Caki2 (cell line): Measurements from ENCODE around the gene OR5T2. TPM values are rescaled to one million over a fixed set of nuclear protein-coding genes. Genes with fewer than 3 reads are reported as not detected.
"Not testable (repeated sequence)": the region's sequence is repeated elsewhere in the genome, so short reads cannot be mapped to it uniquely, and the experiment has no call there.

Experiments used
- DNase-seq: peaks from one replicate; pipeline ENCODE4 v3.0.0-alpha.2; 2015; ENCODE audit warnings: low read depth
- in situ Hi-C: cut with HindIII; loops from 2 replicates; pipeline ENCODE4 v1.10.0; 2016; ENCODE audit warnings: low sequenced_read_pairs, low pct_unique_long_range_greater_than_20kb, mixed read lengths
- total RNA-seq: library from RNA; depleted of rRNA; stranded (reverse); fragments of >200 nt; shearing (Covaris generic); gene quantifications from 2 replicates; pipeline ENCODE4 v1.2.3, GENCODE V29; 2014; ENCODE audit warnings: low replicate concordance; rRNA removed

Gene OR5T2
- not detected in 2 replicates for total RNA-seq

GRCh38 chr11:56234155-56234554 is at the start of gene OR5T2:
TSS of gene OR5T2 (minus strand) at chr11:56234255. CDS start at chr11:56233062, 1,193 bp downstream.
- in situ Hi-C loops: no loop called here
- DNase-seq: no peak

- DNase-seq: no peak
- in situ Hi-C loops: no loop called here
These were observed 39.8 kb upstream of the OR5T2 start, which contains the start of gene OR5T1 for GRCh38 chr11:56273854-56274253. TSS of gene OR5T1 (plus strand) at chr11:56274154. CDS start at chr11:56275639, 1,485 bp downstream.

- DNase-seq: no peak
- in situ Hi-C loops: no loop called here
These were observed 37.0 kb upstream of the OR5T2 start for GRCh38 chr11:56271092-56271491.

- DNase-seq: no peak
- in situ Hi-C loops: no loop called here
These were observed 17.9 kb upstream of the OR5T2 start, which contains the start of gene OR5T3 for GRCh38 chr11:56251954-56252353. TSS of gene OR5T3 (plus strand) at chr11:56252254. CDS start at chr11:56252254, 0 bp downstream.

- DNase-seq: not testable (repeated sequence)
These were observed 14.3 kb downstream of the OR5T2 start for GRCh38 chr11:56219735-56220134.

GRCh38 chr11:56214537-56214936 is 19.5 kb downstream of the OR5T2 start:
- DNase-seq: no peak
- in situ Hi-C loops: no loop called here

More at GRCh38 chr11:56219735-56220134, 14.3 kb downstream of the OR5T2 start:
- in situ Hi-C loops: not testable (repeated sequence)

GRCh38 chr11:56207790-56208189 is 26.3 kb downstream of the OR5T2 start:
- DNase-seq: no peak
- in situ Hi-C loops: no loop called here

GRCh38 chr11:56197367-56197766 is 36.7 kb downstream of the OR5T2 start:
- DNase-seq: no peak
- in situ Hi-C loops: no loop called here

- DNase-seq: no peak
- in situ Hi-C loops: no loop called here
These were observed 37.4 kb downstream of the OR5T2 start for GRCh38 chr11:56196705-56197104.

GRCh38 chr11:56188602-56189001 is 45.5 kb downstream of the OR5T2 start:
- in situ Hi-C loops: no loop called here
- no peak for DNase-seq

GRCh38 chr11:56183459-56183858 is 50.6 kb downstream of the OR5T2 start:
- no peak for DNase-seq
- in situ Hi-C loops: no loop called here

Other genes with a start within 250 kb of the OR5T2 start
- not detected in 2 replicates for gene OR5F1, start 239.6 kb downstream of the OR5T2 start, total RNA-seq
- gene OR5AS1, start 206.6 kb downstream of the OR5T2 start, total RNA-seq: not detected in 2 replicates
- gene OR8I2, start 140.9 kb downstream of the OR5T2 start, total RNA-seq: not detected in 2 replicates
- gene OR8H2, start 130.6 kb downstream of the OR5T2 start, total RNA-seq: not detected in 2 replicates
- not detected in 2 replicates for gene OR8H3, start 111.9 kb downstream of the OR5T2 start, total RNA-seq
- not detected in 2 replicates for gene OR8J3, start 94.1 kb downstream of the OR5T2 start, total RNA-seq
- not detected in 2 replicates for gene OR8K5, start 73.9 kb downstream of the OR5T2 start, total RNA-seq
- not detected in 2 replicates for gene OR5J2, start 57.6 kb downstream of the OR5T2 start, total RNA-seq
- not detected in 2 replicates for gene OR5T3, start 18.0 kb upstream of the OR5T2 start, total RNA-seq
- gene OR5T1, start 39.9 kb upstream of the OR5T2 start, total RNA-seq: not detected in 2 replicates
- not detected in 2 replicates for gene OR8H1, start 58.0 kb upstream of the OR5T2 start, total RNA-seq
- gene OR8K3, start 80.9 kb upstream of the OR5T2 start, total RNA-seq: not detected in 2 replicates
- gene OR8K1, start 111.8 kb upstream of the OR5T2 start, total RNA-seq: not detected in 2 replicates
- gene OR8J1, start 120.0 kb upstream of the OR5T2 start, total RNA-seq: not detected in 2 replicates
- not detected in 2 replicates for gene OR8U1, start 141.4 kb upstream of the OR5T2 start, total RNA-seq
- not detected in 2 replicates for gene OR5AL1, start 178.4 kb upstream of the OR5T2 start, total RNA-seq
- not detected in 2 replicates for gene OR5M3, start 239.1 kb upstream of the OR5T2 start, total RNA-seq